Right lobe of liver (tissue), 4 donors: ENCODE data around the gene PRDM16.

ENCODE experiments used
- POLR2A ChIP-seq: fragments of 450-650 bp; IDR thresholded peaks from one replicate; pipeline ENCODE4 v1.6.1; 2017; ENCODE audit warnings: antibody characterized with exemption, mild to moderate bottlenecking
- TF ChIP-seq, protein P1 (sequence below), 4 donors: fragments of 200-600 bp in 3 of 4; fragments of 450-650 bp in 1 of 4; IDR thresholded peaks; one replicate each; pipeline versions ENCODE4 v1.5.1 to v1.8.0; 2016 to 2022; ENCODE audit warnings: antibody characterized with exemption in 4 of 4, mild to moderate bottlenecking in 2 of 4
- donor health status: DM: no; HTN: no; CAD: no.
- donor health status: DM: no; HTN: no; CAD: no.
- donor health status: DM: no; HTN: yes; CAD: no.

DNA sequence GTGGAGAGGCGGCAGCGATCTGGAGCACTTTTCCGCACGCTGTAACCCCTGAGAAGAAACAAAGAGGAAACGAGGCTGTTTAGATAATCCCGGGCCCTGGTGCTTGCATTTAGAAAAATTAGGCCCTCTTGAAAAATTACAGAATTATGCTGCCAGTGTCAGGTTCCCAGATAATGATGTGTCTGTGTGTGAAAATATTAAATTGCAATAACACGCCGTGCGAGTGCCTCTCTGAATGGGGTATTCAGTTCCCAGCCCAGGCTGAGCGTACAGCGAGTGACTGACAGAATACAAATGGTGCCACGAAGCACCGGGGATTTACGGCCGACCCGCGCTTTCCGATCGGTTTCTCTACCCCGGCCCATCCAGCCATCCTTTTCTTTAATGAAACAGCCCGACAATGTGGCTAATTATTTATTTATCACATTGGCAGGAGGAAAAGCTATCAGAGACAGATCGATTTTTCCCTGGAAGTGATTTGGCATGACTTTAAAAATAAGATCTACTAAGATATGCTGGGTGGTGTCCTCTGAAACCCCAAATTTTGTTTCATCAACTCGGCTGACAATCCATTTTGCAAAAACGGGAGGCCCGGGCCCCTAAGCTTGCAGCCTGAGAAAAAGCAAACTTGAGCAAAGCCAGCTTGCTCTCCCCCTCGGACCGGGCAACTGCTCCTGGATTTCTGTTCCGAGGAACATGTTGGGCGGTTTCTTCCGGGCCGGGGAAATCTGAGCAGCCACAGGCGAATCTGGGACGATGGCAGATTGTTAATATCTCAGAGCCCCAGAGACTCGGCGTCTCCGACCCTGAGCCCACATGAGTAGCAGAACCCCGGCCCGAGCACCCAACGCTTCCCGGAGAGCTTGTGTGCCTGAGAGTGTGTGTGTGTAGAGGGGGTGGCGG, 11.3 kb downstream of the PRDM16 start:
- TF ChIP-seq, protein P1, sequence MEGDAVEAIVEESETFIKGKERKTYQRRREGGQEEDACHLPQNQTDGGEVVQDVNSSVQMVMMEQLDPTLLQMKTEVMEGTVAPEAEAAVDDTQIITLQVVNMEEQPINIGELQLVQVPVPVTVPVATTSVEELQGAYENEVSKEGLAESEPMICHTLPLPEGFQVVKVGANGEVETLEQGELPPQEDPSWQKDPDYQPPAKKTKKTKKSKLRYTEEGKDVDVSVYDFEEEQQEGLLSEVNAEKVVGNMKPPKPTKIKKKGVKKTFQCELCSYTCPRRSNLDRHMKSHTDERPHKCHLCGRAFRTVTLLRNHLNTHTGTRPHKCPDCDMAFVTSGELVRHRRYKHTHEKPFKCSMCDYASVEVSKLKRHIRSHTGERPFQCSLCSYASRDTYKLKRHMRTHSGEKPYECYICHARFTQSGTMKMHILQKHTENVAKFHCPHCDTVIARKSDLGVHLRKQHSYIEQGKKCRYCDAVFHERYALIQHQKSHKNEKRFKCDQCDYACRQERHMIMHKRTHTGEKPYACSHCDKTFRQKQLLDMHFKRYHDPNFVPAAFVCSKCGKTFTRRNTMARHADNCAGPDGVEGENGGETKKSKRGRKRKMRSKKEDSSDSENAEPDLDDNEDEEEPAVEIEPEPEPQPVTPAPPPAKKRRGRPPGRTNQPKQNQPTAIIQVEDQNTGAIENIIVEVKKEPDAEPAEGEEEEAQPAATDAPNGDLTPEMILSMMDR (IDR thresholded peaks at IDR 0.05) = no peak
- no peak for TF ChIP-seq POLR2A
